Trophoblast cell (in vitro differentiated cells and primary cell): ENCODE results near the gene CSMD2.

Source experiments
- DNase-seq, 2 donors: peaks; one replicate each; pipeline ENCODE4 v3.0.0-alpha.2; 2016
- H2AFZ ChIP-seq: 2 replicates; pipeline ENCODE4 v1.6.1; 2013; ENCODE audit warnings: low read length, moderate library complexity, mild to moderate bottlenecking; ENCODE audit not compliant: insufficient read depth, poor library complexity
- H2AK5ac ChIP-seq: 2 replicates; pipeline ENCODE4 v1.6.1; 2013; ENCODE audit warnings: mild to moderate bottlenecking, low read length
- H2BK120ac ChIP-seq: 2 replicates; pipeline ENCODE4 v1.6.1; 2013; ENCODE audit warnings: low read length, mild to moderate bottlenecking, moderate library complexity; ENCODE audit not compliant: insufficient read depth, poor library complexity
- H2BK12ac ChIP-seq: 2 replicates; pipeline ENCODE4 v1.6.1; 2013; ENCODE audit warnings: mild to moderate bottlenecking, low read length, moderate library complexity
- H2BK5ac ChIP-seq: 2 replicates; pipeline ENCODE4 v1.6.1; 2013; ENCODE audit warnings: low read length, low read depth, moderate library complexity, mild to moderate bottlenecking; ENCODE audit not compliant: poor library complexity
- H3K14ac ChIP-seq: 2 replicates; pipeline ENCODE4 v1.6.1; 2013; ENCODE audit warnings: mild to moderate bottlenecking, low read length
- H3K18ac ChIP-seq: 2 replicates; pipeline ENCODE4 v1.6.1; 2013; ENCODE audit warnings: mild to moderate bottlenecking, low read length
- H3K23ac ChIP-seq: 2 replicates; pipeline ENCODE4 v1.6.1; 2013; ENCODE audit warnings: low read length
- H3K27ac ChIP-seq: 2 replicates; pipeline ENCODE4 v1.5.1; 2013; ENCODE audit warnings: low read depth, mild to moderate bottlenecking, inconsistent platforms, low read length, moderate library complexity
- H3K27me3 ChIP-seq: 2 replicates; pipeline ENCODE4 v1.6.1; 2013; ENCODE audit warnings: inconsistent platforms, mild to moderate bottlenecking, low read length, moderate library complexity; ENCODE audit not compliant: insufficient read depth
- H3K36me3 ChIP-seq, 2 experiments: 1 replicate in 1 of 2; 2 replicates in 1 of 2; pipeline ENCODE4 v1.6.1; 2013; ENCODE audit warnings: low read length in 2 of 2, mild to moderate bottlenecking in 2 of 2, moderate library complexity in 1 of 2; ENCODE audit not compliant: insufficient read depth in 2 of 2, control insufficient read depth in 1 of 2
- H3K4ac ChIP-seq: 2 replicates; pipeline ENCODE4 v1.6.1; 2013; ENCODE audit warnings: low read depth, mild to moderate bottlenecking, low read length, moderate library complexity
- H3K4me1 ChIP-seq, 2 experiments: 1 replicate in 1 of 2; 2 replicates in 1 of 2; pipeline ENCODE4 v1.6.1; 2013; ENCODE audit warnings: low read length in 2 of 2, mild to moderate bottlenecking in 2 of 2, moderate library complexity in 1 of 2; ENCODE audit not compliant: insufficient read depth in 2 of 2, control insufficient read depth in 1 of 2
- H3K4me2 ChIP-seq: 2 replicates; pipeline ENCODE4 v1.6.1; 2013; ENCODE audit warnings: inconsistent platforms, mild to moderate bottlenecking, low read length, moderate library complexity
- H3K4me3 ChIP-seq: 2 replicates; pipeline ENCODE4 v1.5.1; 2013; ENCODE audit warnings: mild to moderate bottlenecking, low read depth, low read length, inconsistent platforms
- H3K79me1 ChIP-seq: one replicate; pipeline ENCODE4 v1.6.1; 2013; ENCODE audit warnings: low read length
- H3K79me2 ChIP-seq: 2 replicates; pipeline ENCODE4 v1.6.1; 2013; ENCODE audit warnings: low read length, mild to moderate bottlenecking; ENCODE audit not compliant: control insufficient read depth, insufficient read depth, poor library complexity
- H3K9ac ChIP-seq: 2 replicates; pipeline ENCODE4 v1.6.1; 2013; ENCODE audit warnings: mild to moderate bottlenecking, low read length
- H3K9me3 ChIP-seq: 2 replicates; pipeline ENCODE4 v1.6.1; 2013; ENCODE audit warnings: low read depth, mild to moderate bottlenecking, control low read depth, inconsistent platforms, low read length; ENCODE audit not compliant: insufficient read depth
- H4K12ac ChIP-seq: 2 replicates; pipeline ENCODE4 v1.6.1; 2013; ENCODE audit warnings: low read depth, mild to moderate bottlenecking, low read length, moderate library complexity
- H4K8ac ChIP-seq: 2 replicates; pipeline ENCODE4 v1.6.1; 2013; ENCODE audit warnings: low read depth, mild to moderate bottlenecking, low read length, moderate library complexity
- H4K91ac ChIP-seq: one replicate; pipeline ENCODE4 v1.6.1; 2013; ENCODE audit warnings: low read depth, mild to moderate bottlenecking, low read length, moderate library complexity
- WGBS: extraction: QIAGEN DNeasy Blood & Tissue Kit; methylation state at CpG from one replicate; pipeline ENCODE4 v1.1.7; 2013; ENCODE audit warnings: missing lambda C conversion rate; ENCODE audit not compliant: insufficient read length, insufficient coverage; ENCODE audit errors: extremely low coverage; 5-methylcytosine and 5-hydroxymethylcytosine counted together

The CSMD2 gene

GRCh38 chr1:33898406-33898805 is 266.6 kb downstream of the CSMD2 start:
- Histone ChIP-seq H2AFZ (no peak overlapping the region), H3K79me2 (no peaks in the 10 kb centered on the region), H3K18ac (no peak overlapping the region), H2BK5ac (no peak overlapping the region), H3K27me3 (no peaks in the 10 kb centered on the region), H3K14ac (no peak overlapping the region), H3K9me3 (no peaks in the 10 kb centered on the region), H2BK12ac (no peak overlapping the region), H3K9ac (no peak overlapping the region), H4K91ac (no peak overlapping the region), H3K4me3 (no peak overlapping the region), H3K36me3 (no peaks in the 10 kb centered on the region), H2BK120ac (no peak overlapping the region), H3K79me1 (no peaks in the 10 kb centered on the region), H3K4me1 (no peaks in the 10 kb centered on the region), H4K8ac (no peak overlapping the region), H3K23ac (no peak overlapping the region), H4K12ac (no peak overlapping the region), H3K4ac (no peak overlapping the region), H2AK5ac (no peak overlapping the region), H3K4me2 (no peak overlapping the region), H3K27ac (no peak overlapping the region)
- no peak for DNase-seq
- no CpG with 5 or more reads among the region's 3 CpGs for WGBS

DNA sequence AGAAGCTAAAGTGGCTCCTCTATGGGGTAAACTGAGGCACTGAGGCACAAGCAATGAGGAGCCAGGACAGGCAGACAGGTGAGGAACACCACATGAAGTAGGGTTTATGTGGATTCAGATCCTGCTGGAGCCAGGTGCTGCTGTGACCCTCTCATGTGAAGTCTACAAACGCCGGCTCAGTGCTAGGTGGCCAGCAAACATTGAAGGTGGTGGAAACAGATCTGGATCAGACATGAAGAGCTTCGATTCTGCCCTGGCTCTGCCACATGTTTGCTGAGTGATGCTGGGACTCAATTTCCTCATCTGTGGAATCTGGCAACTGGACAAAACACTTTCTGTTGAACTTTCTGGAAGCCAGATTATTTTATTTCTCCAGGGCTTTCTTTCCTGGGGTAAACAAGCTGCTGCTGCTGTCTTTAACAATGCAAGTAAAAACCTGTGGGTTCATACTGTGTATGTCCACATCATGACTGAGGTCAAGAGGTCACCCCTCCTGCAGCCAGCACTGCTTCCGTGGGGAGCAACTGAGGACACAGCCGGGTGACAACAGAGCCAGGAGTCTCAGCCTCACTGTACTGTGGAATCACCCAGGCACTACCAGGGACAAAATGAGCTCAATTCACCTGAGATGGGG is 267.8 kb downstream of the CSMD2 start:
- Histone ChIP-seq H3K9me3 (no peaks in the 10 kb centered on the region), H3K14ac (no peak overlapping the region), H3K4ac (no peak overlapping the region), H2AK5ac (no peak overlapping the region), H3K18ac (no peak overlapping the region), H3K23ac (no peak overlapping the region), H4K91ac (no peak overlapping the region), H3K79me2 (no peaks in the 10 kb centered on the region), H3K27me3 (no peaks in the 10 kb centered on the region), H4K12ac (no peak overlapping the region), H2BK5ac (no peak overlapping the region), H3K4me2 (no peak overlapping the region), H3K9ac (no peak overlapping the region), H2AFZ (no peak overlapping the region), H4K8ac (no peak overlapping the region), H3K27ac (no peak overlapping the region), H3K4me3 (no peak overlapping the region), H2BK12ac (no peak overlapping the region), H3K4me1 (no peaks in the 10 kb centered on the region), H3K79me1 (no peaks in the 10 kb centered on the region), H2BK120ac (no peak overlapping the region), H3K36me3 (no peaks in the 10 kb centered on the region)
- DNase-seq, result no peak
- WGBS, result no CpG with 5 or more reads among the region's 5 CpGs

DNA sequence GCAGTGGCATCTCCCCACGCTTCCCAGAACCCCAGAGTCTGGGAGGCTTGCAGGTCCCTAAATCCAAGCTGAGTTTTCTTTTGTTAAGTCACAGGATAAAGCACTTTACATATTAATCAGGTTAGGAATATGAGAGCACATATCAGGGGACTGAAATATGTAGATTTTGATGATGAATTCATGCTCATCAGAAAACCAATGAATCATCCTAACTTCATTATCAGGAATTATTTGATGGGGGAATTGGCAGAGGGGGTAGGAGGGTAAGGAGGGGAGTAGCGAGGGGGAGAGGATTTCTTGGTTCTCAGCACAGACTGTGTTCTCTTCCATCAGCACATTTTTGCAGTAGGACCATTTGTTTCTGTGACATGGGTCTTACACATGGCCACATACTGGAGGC is 269.1 kb downstream of the CSMD2 start:
- no peaks in the 10 kb centered on the region for H3K9me3 ChIP-seq
- H4K12ac ChIP-seq, result no peak overlapping the region
- no peak overlapping the region for H4K91ac ChIP-seq
- H3K79me1 ChIP-seq, result no peaks in the 10 kb centered on the region
- no peaks in the 10 kb centered on the region for H3K4me1 ChIP-seq
- H3K4ac ChIP-seq, result no peak overlapping the region
- no peak overlapping the region for H2AK5ac ChIP-seq
- no peak overlapping the region for H3K14ac ChIP-seq
- H3K27ac ChIP-seq, result no peak overlapping the region
- no peaks in the 10 kb centered on the region for H3K36me3 ChIP-seq
- no peak for DNase-seq
- no peak overlapping the region for H3K4me3 ChIP-seq
- no peak overlapping the region for H3K9ac ChIP-seq
- H3K4me2 ChIP-seq, result no peak overlapping the region
- H2BK12ac ChIP-seq, result no peak overlapping the region
- no peak overlapping the region for H2AFZ ChIP-seq
- WGBS, result no CpG with 5 or more reads among the region's 2 CpGs
- no peak overlapping the region for H3K23ac ChIP-seq
- H4K8ac ChIP-seq, result no peak overlapping the region
- H2BK5ac ChIP-seq, result no peak overlapping the region
- H3K18ac ChIP-seq, result no peak overlapping the region
- no peaks in the 10 kb centered on the region for H3K27me3 ChIP-seq
- H3K79me2 ChIP-seq, result no peaks in the 10 kb centered on the region
- H2BK120ac ChIP-seq, result no peak overlapping the region

DNA sequence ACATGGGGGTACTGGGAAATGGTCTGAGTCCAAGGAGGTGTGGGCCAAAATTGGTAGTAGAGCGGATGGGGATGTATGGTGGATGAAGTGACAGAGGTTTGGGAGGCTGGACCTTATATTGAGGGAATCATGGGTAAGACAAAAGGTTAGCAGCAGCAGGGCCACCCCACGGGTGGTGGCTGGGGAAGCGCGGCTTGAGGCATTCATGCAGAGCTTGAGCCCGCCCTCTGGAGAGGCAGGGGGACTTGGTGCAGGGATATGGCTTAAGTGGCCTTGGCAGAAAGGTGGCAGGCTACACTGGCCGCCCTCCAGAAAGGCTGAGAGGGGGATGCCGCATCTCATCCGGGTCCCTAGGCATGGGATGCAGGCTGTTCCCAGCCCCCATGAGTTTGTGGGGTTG is 269.6 kb downstream of the CSMD2 start:
- Histone ChIP-seq H3K9me3 (no peaks in the 10 kb centered on the region), H2BK12ac (no peak overlapping the region), H4K12ac (no peak overlapping the region), H3K18ac (no peak overlapping the region), H3K27ac (no peak overlapping the region), H3K23ac (no peak overlapping the region), H4K8ac (no peak overlapping the region), H3K14ac (no peak overlapping the region), H3K36me3 (no peaks in the 10 kb centered on the region), H3K27me3 (no peaks in the 10 kb centered on the region), H3K4me2 (no peak overlapping the region), H3K79me1 (no peaks in the 10 kb centered on the region), H3K4me3 (no peak overlapping the region), H2BK120ac (no peak overlapping the region), H3K79me2 (no peaks in the 10 kb centered on the region), H3K9ac (no peak overlapping the region), H4K91ac (no peak overlapping the region), H2AK5ac (no peak overlapping the region), H2AFZ (no peak overlapping the region), H2BK5ac (no peak overlapping the region), H3K4me1 (no peaks in the 10 kb centered on the region), H3K4ac (no peak overlapping the region)
- no peak for DNase-seq
- WGBS, result no CpG with 5 or more reads among the region's 8 CpGs
